ENCODE data around the gene CALCOCO1. TPM values are rescaled to one million over a fixed set of nuclear protein-coding genes. Genes with fewer than 3 reads are reported as not detected.

CALCOCO1 gene
- total RNA-seq, 1 donor from 2014 or later, result 144 TPM

DNA sequence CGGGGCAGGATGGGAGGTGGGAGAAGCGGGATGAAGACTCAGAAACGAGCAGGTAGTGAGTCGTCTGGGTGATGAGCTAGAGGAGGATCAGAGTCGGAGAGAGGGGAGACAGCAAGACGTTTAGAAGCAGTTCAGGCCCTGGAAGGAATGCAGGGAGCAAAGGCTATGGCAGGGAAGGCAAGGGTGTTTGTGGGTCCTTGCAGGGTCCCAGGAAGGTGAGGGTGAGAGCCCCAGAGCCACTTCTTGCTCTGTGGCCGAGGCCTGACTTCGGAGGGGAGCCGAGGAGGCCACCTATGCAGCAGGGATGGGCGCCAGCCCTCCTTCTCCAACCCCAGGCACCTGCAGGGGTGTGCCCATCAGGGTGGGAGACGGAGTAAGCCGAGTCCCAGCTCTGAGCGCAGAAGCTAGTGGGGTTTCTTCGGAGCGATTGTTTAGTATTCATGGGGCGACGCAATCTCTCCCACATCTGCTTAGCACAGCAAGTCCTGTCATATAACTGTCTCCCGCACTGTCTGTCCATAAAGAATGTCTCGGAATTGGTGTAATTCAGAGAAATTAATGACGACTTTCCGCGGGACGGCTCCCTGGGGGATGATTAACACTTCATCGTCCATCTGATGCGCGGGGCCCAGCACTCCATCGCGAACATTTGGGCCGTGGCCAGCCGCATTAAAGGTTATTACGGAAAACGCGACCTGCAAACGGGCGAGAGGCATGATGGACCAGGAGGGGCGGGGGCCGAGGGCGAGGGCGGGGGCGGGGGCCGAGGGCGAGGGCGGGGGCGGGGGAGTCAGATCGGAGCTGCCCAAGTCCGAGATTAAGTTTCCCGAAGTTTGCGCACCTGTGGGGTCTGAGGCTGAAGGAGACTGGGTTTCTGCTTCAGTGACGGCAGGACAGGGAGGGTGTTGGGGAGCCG is 12.2 kb upstream of the CALCOCO1 start:
- no peak overlapping the region for H3K27ac Mint-ChIP-seq (ENCODE audit: unreplicated experiment)
- TF ChIP-seq, protein P1, sequence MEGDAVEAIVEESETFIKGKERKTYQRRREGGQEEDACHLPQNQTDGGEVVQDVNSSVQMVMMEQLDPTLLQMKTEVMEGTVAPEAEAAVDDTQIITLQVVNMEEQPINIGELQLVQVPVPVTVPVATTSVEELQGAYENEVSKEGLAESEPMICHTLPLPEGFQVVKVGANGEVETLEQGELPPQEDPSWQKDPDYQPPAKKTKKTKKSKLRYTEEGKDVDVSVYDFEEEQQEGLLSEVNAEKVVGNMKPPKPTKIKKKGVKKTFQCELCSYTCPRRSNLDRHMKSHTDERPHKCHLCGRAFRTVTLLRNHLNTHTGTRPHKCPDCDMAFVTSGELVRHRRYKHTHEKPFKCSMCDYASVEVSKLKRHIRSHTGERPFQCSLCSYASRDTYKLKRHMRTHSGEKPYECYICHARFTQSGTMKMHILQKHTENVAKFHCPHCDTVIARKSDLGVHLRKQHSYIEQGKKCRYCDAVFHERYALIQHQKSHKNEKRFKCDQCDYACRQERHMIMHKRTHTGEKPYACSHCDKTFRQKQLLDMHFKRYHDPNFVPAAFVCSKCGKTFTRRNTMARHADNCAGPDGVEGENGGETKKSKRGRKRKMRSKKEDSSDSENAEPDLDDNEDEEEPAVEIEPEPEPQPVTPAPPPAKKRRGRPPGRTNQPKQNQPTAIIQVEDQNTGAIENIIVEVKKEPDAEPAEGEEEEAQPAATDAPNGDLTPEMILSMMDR (IDR thresholded peaks at IDR 0.05; ENCODE audit: unreplicated experiment), result no peak
- H3K4me3 Mint-ChIP-seq (ENCODE audit: unreplicated experiment), result peak overlapping the region; percentile 79
- peaks cover 26% of the 10 kb centered on the region for H3K27me3 Mint-ChIP-seq (ENCODE audit: unreplicated experiment)
- H3K4me1 Mint-ChIP-seq (ENCODE audit: unreplicated experiment), result peaks cover 45% of the 10 kb centered on the region
- no peak for DNase-seq (ENCODE audit: low spot score)
- no peaks in the 10 kb centered on the region for H3K9me3 Mint-ChIP-seq (ENCODE audit: unreplicated experiment)
- peaks cover 15% of the 10 kb centered on the region for H3K36me3 Mint-ChIP-seq (ENCODE audit: low read depth, unreplicated experiment)

DNA sequence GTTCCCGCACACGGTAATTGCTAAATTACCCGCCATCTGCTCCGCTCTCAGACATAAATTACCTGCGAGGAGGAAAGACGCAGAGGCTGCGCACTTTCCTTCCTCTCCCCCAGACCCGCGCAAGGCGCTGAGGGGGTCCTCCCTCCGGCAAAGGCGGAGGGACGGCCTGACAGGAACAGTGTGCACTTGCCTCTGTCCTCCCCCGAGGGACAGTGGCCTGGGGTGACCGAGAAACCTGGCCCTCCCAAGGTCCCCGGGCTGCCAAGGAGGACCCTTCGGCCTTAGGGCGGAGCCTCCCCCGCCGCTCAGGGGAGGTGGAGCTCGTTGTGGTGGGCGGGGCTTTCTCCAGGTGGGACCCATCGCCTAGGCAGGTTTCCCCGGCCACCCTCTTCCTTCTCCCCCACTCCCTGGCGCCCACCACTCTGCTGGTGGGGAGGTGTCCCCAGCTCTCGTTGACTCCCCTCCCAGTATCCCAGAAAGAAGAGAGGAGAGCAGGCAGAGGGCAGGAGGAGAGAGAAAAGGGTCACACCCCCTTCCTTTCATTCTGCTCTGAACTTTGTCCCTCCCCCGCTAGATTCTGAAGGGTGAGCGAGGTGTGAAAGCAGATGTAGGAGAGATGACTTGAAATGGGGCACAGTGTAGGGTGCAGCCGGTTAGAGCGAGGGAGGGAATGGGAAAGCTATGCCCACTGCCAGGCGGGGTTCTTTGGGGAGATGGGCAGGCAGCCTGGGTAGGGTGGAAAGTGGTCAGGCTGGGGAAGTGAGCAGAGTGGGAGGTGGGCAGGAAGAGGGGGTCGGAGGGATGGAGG is 11.4 kb upstream of the CALCOCO1 start:
- Mint-ChIP-seq H3K4me1 (ENCODE audit: unreplicated experiment) (peaks cover 43% of the 10 kb centered on the region), H3K4me3 (ENCODE audit: unreplicated experiment) (peak overlapping the region; percentile 79), H3K27me3 (ENCODE audit: unreplicated experiment) (peaks cover 20% of the 10 kb centered on the region), H3K27ac (ENCODE audit: unreplicated experiment) (no peak overlapping the region), H3K9me3 (ENCODE audit: unreplicated experiment) (no peaks in the 10 kb centered on the region), H3K36me3 (ENCODE audit: low read depth, unreplicated experiment) (peaks cover 15% of the 10 kb centered on the region)
- DNase-seq (ENCODE audit: low spot score), result peak; percentile 35
- TF ChIP-seq, protein P1 (IDR thresholded peaks at IDR 0.05; ENCODE audit: unreplicated experiment), result no peak

DNA sequence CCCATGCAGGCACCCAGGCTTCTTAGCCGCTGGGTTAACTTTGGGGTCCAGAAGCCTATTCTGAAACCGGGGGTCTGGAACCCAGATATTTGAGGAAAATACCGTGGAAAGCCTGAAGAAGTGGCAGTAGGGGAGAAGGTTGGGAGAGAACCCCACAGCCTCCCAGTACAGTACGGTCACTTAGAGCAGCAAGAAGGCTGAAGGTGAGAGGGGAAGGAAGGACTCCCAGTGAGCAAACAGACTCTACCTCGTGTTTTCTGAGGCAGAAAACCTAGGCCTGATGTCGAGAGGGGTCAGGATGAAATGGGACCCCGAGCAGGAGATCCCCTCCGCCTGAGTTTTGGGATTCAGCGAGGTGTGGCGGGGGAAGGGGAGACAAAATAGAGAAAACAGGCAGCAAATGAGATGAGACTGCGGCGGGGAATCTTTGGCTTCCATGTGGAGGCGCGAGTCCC is 10.7 kb upstream of the CALCOCO1 start:
- H3K36me3 Mint-ChIP-seq (ENCODE audit: low read depth, unreplicated experiment), result peaks cover 12% of the 10 kb centered on the region

DNA sequence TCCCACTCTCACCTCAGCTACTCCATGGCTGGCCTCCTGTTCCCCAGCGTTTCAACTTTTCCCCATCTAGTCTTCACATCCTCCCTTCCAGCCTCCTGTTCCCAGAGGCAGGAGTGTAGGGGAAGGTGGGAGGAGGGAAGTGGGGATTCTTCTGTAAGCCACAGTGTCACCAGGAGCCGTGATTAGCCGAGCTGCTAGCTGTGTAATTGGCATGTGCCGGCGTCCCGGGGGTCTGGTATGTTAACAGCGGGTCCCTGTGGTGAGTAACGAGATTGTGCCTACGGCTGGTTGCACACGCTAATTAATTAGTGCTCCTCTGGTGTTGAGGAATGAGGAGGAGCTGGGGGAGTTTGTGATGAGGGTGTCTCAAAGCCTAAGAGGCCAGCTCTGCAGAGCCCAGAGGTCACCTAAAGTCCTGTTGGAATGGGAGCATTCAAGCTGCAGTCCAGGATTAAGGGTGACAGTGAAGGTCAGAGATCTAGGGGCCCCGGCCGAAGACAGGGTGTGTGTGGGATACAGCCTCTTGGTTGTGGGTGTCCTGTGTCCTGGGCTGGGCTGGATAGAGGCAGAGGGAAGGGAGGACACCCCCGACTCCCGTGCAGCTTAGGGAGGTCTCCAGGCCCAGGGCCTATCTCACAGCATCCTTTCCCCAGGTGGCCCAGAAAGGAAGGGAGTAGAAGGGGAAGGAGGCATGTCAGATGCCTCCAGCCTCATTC is 10.0 kb upstream of the CALCOCO1 start:
- TF ChIP-seq, protein P1 (IDR thresholded peaks at IDR 0.05; ENCODE audit: unreplicated experiment), result no peak
- Mint-ChIP-seq H3K4me3 (ENCODE audit: unreplicated experiment) (no peak overlapping the region), H3K9me3 (ENCODE audit: unreplicated experiment) (no peaks in the 10 kb centered on the region), H3K4me1 (ENCODE audit: unreplicated experiment) (peaks cover 31% of the 10 kb centered on the region), H3K27me3 (ENCODE audit: unreplicated experiment) (peaks cover 17% of the 10 kb centered on the region), H3K36me3 (ENCODE audit: low read depth, unreplicated experiment) (peaks cover 8% of the 10 kb centered on the region), H3K27ac (ENCODE audit: unreplicated experiment) (no peak overlapping the region)
- no peak for DNase-seq (ENCODE audit: low spot score)

More for the DNA sequence above, 10.7 kb upstream of the CALCOCO1 start:
- Mint-ChIP-seq H3K4me1 (ENCODE audit: unreplicated experiment) (peaks cover 37% of the 10 kb centered on the region), H3K9me3 (ENCODE audit: unreplicated experiment) (no peaks in the 10 kb centered on the region), H3K27me3 (ENCODE audit: unreplicated experiment) (peaks cover 18% of the 10 kb centered on the region), H3K27ac (ENCODE audit: unreplicated experiment) (no peak overlapping the region), H3K4me3 (ENCODE audit: unreplicated experiment) (peak overlapping the region; percentile 71)
- DNase-seq (ENCODE audit: low spot score), result no peak
- TF ChIP-seq, protein P1 (IDR thresholded peaks at IDR 0.05; ENCODE audit: unreplicated experiment), result no peak

Measured in endothelial cell (in vitro differentiated cells).